Kidney epithelial cell (primary cell): ENCODE data around the gene ENAH. TPM values are rescaled to one million over a fixed set of nuclear protein-coding genes. Genes with fewer than 3 reads are reported as not detected.
"Not testable (repeated sequence)": the region's sequence is repeated elsewhere in the genome, so short reads cannot be mapped to it uniquely, and the experiment has no call there.

Experiments used
- DNase-seq: peaks from one replicate; pipeline ENCODE4 v3.0.0-alpha.2; 2010; ENCODE audit warnings: low read depth
- H3K27me3 ChIP-seq: 2 replicates; pipeline ENCODE4 v1.6.0; 2011; ENCODE audit warnings: low read length; ENCODE audit not compliant: control insufficient read depth, insufficient read depth
- H3K36me3 ChIP-seq: 2 replicates; pipeline ENCODE4 v1.5.1; 2011; ENCODE audit warnings: low read length; ENCODE audit not compliant: control insufficient read depth, insufficient read depth
- H3K4me3 ChIP-seq: 2 replicates; pipeline ENCODE4 v1.5.1; 2011; ENCODE audit warnings: low read depth, mild to moderate bottlenecking, control low read depth, low read length
- CTCF ChIP-seq: IDR thresholded peaks from 2 replicates; pipeline ENCODE4 v1.5.1; 2011; ENCODE audit warnings: mild to moderate bottlenecking, moderate library complexity, low read length, control low read depth, inconsistent platforms; ENCODE audit not compliant: insufficient read depth, poor library complexity, severe bottlenecking
- total RNA-seq: library from RNA; depleted of rRNA; stranded (reverse); fragments of >200 nt; gene quantifications from 2 replicates; pipeline ENCODE4 v1.2.3, GENCODE V29; 2015

The ENAH gene
- total RNA-seq, 1 donor from 2014 or later = 95.8 TPM

- no peak for TF ChIP-seq CTCF
- H3K36me3 ChIP-seq = no peaks in the 10 kb centered on the region
- no peak overlapping the region for H3K4me3 ChIP-seq
- H3K27me3 ChIP-seq = no peaks in the 10 kb centered on the region
- no peak for DNase-seq
Observed at GRCh38 chr1:225695578-225696337, 42.8 kb upstream of the ENAH start.

- no peak overlapping the region for H3K4me3 ChIP-seq
- H3K36me3 ChIP-seq = no peaks in the 10 kb centered on the region
- no peak for DNase-seq
- no peak for TF ChIP-seq CTCF
- no peaks in the 10 kb centered on the region for H3K27me3 ChIP-seq
Observed at GRCh38 chr1:225694151-225694603, 41.3 kb upstream of the ENAH start.

GRCh38 chr1:225693697-225694096, 40.8 kb upstream of the ENAH start:
- DNase-seq, H3K36me3 ChIP-seq, H3K4me3 ChIP-seq, H3K27me3 ChIP-seq: not testable (repeated sequence)

- Histone ChIP-seq H3K27me3 (no peaks in the 10 kb centered on the region), H3K36me3 (no peaks in the 10 kb centered on the region), H3K4me3 (no peak overlapping the region)
- no peak for DNase-seq
- TF ChIP-seq CTCF = no peak
Observed at GRCh38 chr1:225693085-225693696, 40.3 kb upstream of the ENAH start.

GRCh38 chr1:225692517-225692879, 39.6 kb upstream of the ENAH start:
- no peak for DNase-seq
- Histone ChIP-seq H3K36me3 (no peaks in the 10 kb centered on the region), H3K27me3 (no peaks in the 10 kb centered on the region), H3K4me3 (no peak overlapping the region)
- no peak for TF ChIP-seq CTCF

GRCh38 chr1:225691861-225692516, 39.1 kb upstream of the ENAH start:
- Histone ChIP-seq H3K27me3 (no peaks in the 10 kb centered on the region), H3K4me3 (no peak overlapping the region), H3K36me3 (no peaks in the 10 kb centered on the region)
- no peak for DNase-seq
- TF ChIP-seq CTCF = no peak
